ENCODE data around the gene MLIP.
"Not testable (repeated sequence)": the region's sequence is repeated elsewhere in the genome, so short reads cannot be mapped to it uniquely, and the experiment has no call there.

MLIP gene

GRCh38 chr6:54140811-54141210, 29.6 kb downstream of the MLIP start:
- in situ Hi-C loops (cut with MboI; ENCODE audit: low sequenced_read_pairs), result no loop called here

GRCh38 chr6:54142889-54143519, 31.8 kb downstream of the MLIP start:
- in situ Hi-C loops (cut with MboI; ENCODE audit: low sequenced_read_pairs), result no loop called here

- in situ Hi-C loops (cut with MboI; ENCODE audit: low sequenced_read_pairs), result no loop called here
Measured at GRCh38 chr6:54151861-54152260, 40.6 kb downstream of the MLIP start.

- in situ Hi-C loops (cut with MboI; ENCODE audit: low sequenced_read_pairs), result no loop called here
Measured at GRCh38 chr6:54156650-54157250, 45.5 kb downstream of the MLIP start.

- in situ Hi-C loops (cut with MboI; ENCODE audit: low sequenced_read_pairs), result no loop called here
Measured at GRCh38 chr6:54157405-54157804, 46.2 kb downstream of the MLIP start.

- in situ Hi-C loops (cut with MboI; ENCODE audit: low sequenced_read_pairs), result no loop called here
Measured at GRCh38 chr6:54173089-54173488, 61.8 kb downstream of the MLIP start.

- in situ Hi-C loops (cut with MboI; ENCODE audit: low sequenced_read_pairs), result no loop called here
Measured at GRCh38 chr6:54179152-54179551, 67.9 kb downstream of the MLIP start.

- in situ Hi-C loops (cut with MboI; ENCODE audit: low sequenced_read_pairs), result no loop called here
Measured at GRCh38 chr6:54183616-54184015, 72.4 kb downstream of the MLIP start.

- in situ Hi-C loops (cut with MboI; ENCODE audit: low sequenced_read_pairs), result no loop called here
Measured at GRCh38 chr6:54185885-54186284, 74.6 kb downstream of the MLIP start.

GRCh38 chr6:54188846-54189245, 77.6 kb downstream of the MLIP start:
- in situ Hi-C loops (cut with MboI; ENCODE audit: low sequenced_read_pairs), result no loop called here

GRCh38 chr6:54191461-54191860, 80.2 kb downstream of the MLIP start:
- in situ Hi-C loops (cut with MboI; ENCODE audit: low sequenced_read_pairs), result no loop called here

GRCh38 chr6:54192993-54193392, 81.8 kb downstream of the MLIP start:
- in situ Hi-C loops (cut with MboI; ENCODE audit: low sequenced_read_pairs), result no loop called here

GRCh38 chr6:54193560-54193959, 82.3 kb downstream of the MLIP start:
- in situ Hi-C loops (cut with MboI; ENCODE audit: low sequenced_read_pairs), result no loop called here

GRCh38 chr6:54194067-54194466, 82.8 kb downstream of the MLIP start:
- in situ Hi-C loops (cut with MboI; ENCODE audit: low sequenced_read_pairs), result no loop called here

GRCh38 chr6:54195637-54196036, 84.4 kb downstream of the MLIP start:
- in situ Hi-C loops (cut with MboI; ENCODE audit: low sequenced_read_pairs), result no loop called here

GRCh38 chr6:54196905-54197304, 85.7 kb downstream of the MLIP start:
- in situ Hi-C loops (cut with MboI; ENCODE audit: low sequenced_read_pairs), result no loop called here

GRCh38 chr6:54198134-54198533, 86.9 kb downstream of the MLIP start:
- in situ Hi-C loops (cut with MboI; ENCODE audit: low sequenced_read_pairs), result no loop called here

GRCh38 chr6:54203474-54204035, 92.3 kb downstream of the MLIP start:
- in situ Hi-C loops (cut with MboI; ENCODE audit: low sequenced_read_pairs), result not testable (repeated sequence)

- in situ Hi-C loops (cut with MboI; ENCODE audit: low sequenced_read_pairs), result no loop called here
Measured at GRCh38 chr6:54204921-54205591, 93.8 kb downstream of the MLIP start.

GRCh38 chr6:54206510-54206909, 95.3 kb downstream of the MLIP start:
- in situ Hi-C loops (cut with MboI; ENCODE audit: low sequenced_read_pairs), result no loop called here

GRCh38 chr6:54209983-54210382, 98.7 kb downstream of the MLIP start:
- in situ Hi-C loops (cut with MboI; ENCODE audit: low sequenced_read_pairs), result not testable (repeated sequence)

GRCh38 chr6:54214286-54214685, 103.0 kb downstream of the MLIP start:
- in situ Hi-C loops (cut with MboI; ENCODE audit: low sequenced_read_pairs), result no loop called here

Data from HL-60/S4 treated with phorbol 12-myristate 13-acetate at 8.2 ng/mL for 4 days and 3 days (cell line).